ENCODE data around the gene KCNMA1. TPM values are rescaled to one million over a fixed set of nuclear protein-coding genes. Genes with fewer than 3 reads are reported as not detected.

Gene KCNMA1
- total RNA-seq, 1 donor from 2014 or later = 30.1 TPM

DNA sequence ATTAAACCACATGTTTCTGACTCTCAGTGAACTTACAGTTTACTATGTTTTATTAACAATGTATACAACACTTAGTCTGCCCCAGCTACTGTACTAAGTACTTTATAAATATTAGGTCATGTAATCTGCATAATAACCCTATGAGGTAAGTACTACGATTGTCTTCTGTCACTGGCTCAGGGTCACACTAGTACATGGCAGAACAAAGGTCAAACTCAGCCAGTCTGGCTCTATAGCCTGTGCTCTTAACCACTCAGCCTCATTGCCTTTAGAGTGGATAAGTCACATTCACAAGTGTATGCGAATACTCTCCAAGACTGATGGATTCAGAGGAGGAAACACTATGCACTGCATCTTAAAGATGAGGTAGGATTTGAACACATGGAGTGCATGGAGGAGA, 252.3 kb downstream of the KCNMA1 start:
- Mint-ChIP-seq H3K9me3 (no peaks in the 10 kb centered on the region), H3K36me3 (no peaks in the 10 kb centered on the region), H3K4me3 (no peak overlapping the region), H3K4me1 (ENCODE audit: unreplicated experiment) (peaks cover 31% of the 10 kb centered on the region), H3K27ac (no peak overlapping the region), H3K27me3 (peaks cover 7% of the 10 kb centered on the region)
- TF ChIP-seq CTCF (conservative IDR thresholded peaks at IDR 0.05) = no peak
- DNase-seq (ENCODE audit: extremely low spot score, unreplicated experiment) = no peak

GRCh38 chr10:77383861-77384553, 253.6 kb downstream of the KCNMA1 start:
- no peak for TF ChIP-seq CTCF (conservative IDR thresholded peaks at IDR 0.05)
- no peak overlapping the region for H3K4me3 Mint-ChIP-seq
- no peaks in the 10 kb centered on the region for H3K36me3 Mint-ChIP-seq
- peaks cover 7% of the 10 kb centered on the region for H3K27me3 Mint-ChIP-seq
- no peaks in the 10 kb centered on the region for H3K9me3 Mint-ChIP-seq
- DNase-seq (ENCODE audit: extremely low spot score, unreplicated experiment) = no peak
- peaks cover 29% of the 10 kb centered on the region for H3K4me1 Mint-ChIP-seq (ENCODE audit: unreplicated experiment)
- H3K27ac Mint-ChIP-seq = no peak overlapping the region

- H3K4me1 Mint-ChIP-seq (ENCODE audit: unreplicated experiment) = peaks cover 12% of the 10 kb centered on the region
- no peak for TF ChIP-seq CTCF (conservative IDR thresholded peaks at IDR 0.05)
- no peaks in the 10 kb centered on the region for H3K36me3 Mint-ChIP-seq
- H3K9me3 Mint-ChIP-seq = no peaks in the 10 kb centered on the region
- no peak overlapping the region for H3K4me3 Mint-ChIP-seq
- no peak for DNase-seq (ENCODE audit: extremely low spot score, unreplicated experiment)
- peaks cover 5% of the 10 kb centered on the region for H3K27me3 Mint-ChIP-seq
- H3K27ac Mint-ChIP-seq = no peak overlapping the region
Measured at GRCh38 chr10:77381750-77382149, 255.9 kb downstream of the KCNMA1 start.

GRCh38 chr10:77380723-77381122, 256.9 kb downstream of the KCNMA1 start:
- H3K9me3 Mint-ChIP-seq = no peaks in the 10 kb centered on the region
- H3K36me3 Mint-ChIP-seq = no peaks in the 10 kb centered on the region
- H3K27ac Mint-ChIP-seq = no peak overlapping the region
- H3K4me3 Mint-ChIP-seq = no peak overlapping the region
- H3K27me3 Mint-ChIP-seq = peaks cover 3% of the 10 kb centered on the region
- peaks cover 4% of the 10 kb centered on the region for H3K4me1 Mint-ChIP-seq (ENCODE audit: unreplicated experiment)
- TF ChIP-seq CTCF (conservative IDR thresholded peaks at IDR 0.05) = no peak
- no peak for DNase-seq (ENCODE audit: extremely low spot score, unreplicated experiment)

GRCh38 chr10:77380191-77380590, 257.4 kb downstream of the KCNMA1 start:
- no peaks in the 10 kb centered on the region for H3K4me1 Mint-ChIP-seq (ENCODE audit: unreplicated experiment)
- no peaks in the 10 kb centered on the region for H3K36me3 Mint-ChIP-seq
- no peak overlapping the region for H3K4me3 Mint-ChIP-seq
- H3K27ac Mint-ChIP-seq = no peak overlapping the region
- no peak for DNase-seq (ENCODE audit: extremely low spot score, unreplicated experiment)
- TF ChIP-seq CTCF (conservative IDR thresholded peaks at IDR 0.05) = no peak
- peaks cover 3% of the 10 kb centered on the region for H3K27me3 Mint-ChIP-seq
- no peaks in the 10 kb centered on the region for H3K9me3 Mint-ChIP-seq
